Activated CD8-positive, alpha-beta memory T cell treated with anti-CD3 and anti-CD28 coated beads for 36 hours (primary cell): ENCODE results near the gene ARL3. TPM values are rescaled to one million over a fixed set of nuclear protein-coding genes. Genes with fewer than 3 reads are reported as not detected.
"Not testable (repeated sequence)": the region's sequence is repeated elsewhere in the genome, so short reads cannot be mapped to it uniquely, and the experiment has no call there.

ENCODE experiments used
- CTCF ChIA-PET: fragments of 350-600 bp; sonication (Branson Sonifier 250); formaldehyde crosslinking; loops from one replicate; lab custom pipeline; 2021; ENCODE audit warnings: antibody characterized with exemption; lab: Charles Lee
- POLR2A ChIA-PET: fragments of 350-600 bp; sonication (Branson Sonifier 250); formaldehyde crosslinking; loops from one replicate; lab custom pipeline; 2021; ENCODE audit warnings: antibody characterized with exemption; lab: Charles Lee
- total RNA-seq, 2 experiments: library from RNA; stranded (reverse); gene quantifications; one replicate each; pipeline ENCODE4 v1.2.3, GENCODE V29; 2021

Gene ARL3
- total RNA-seq, 2 experiments from 2014 or later, result 8.4 to 9.0 TPM

DNA sequence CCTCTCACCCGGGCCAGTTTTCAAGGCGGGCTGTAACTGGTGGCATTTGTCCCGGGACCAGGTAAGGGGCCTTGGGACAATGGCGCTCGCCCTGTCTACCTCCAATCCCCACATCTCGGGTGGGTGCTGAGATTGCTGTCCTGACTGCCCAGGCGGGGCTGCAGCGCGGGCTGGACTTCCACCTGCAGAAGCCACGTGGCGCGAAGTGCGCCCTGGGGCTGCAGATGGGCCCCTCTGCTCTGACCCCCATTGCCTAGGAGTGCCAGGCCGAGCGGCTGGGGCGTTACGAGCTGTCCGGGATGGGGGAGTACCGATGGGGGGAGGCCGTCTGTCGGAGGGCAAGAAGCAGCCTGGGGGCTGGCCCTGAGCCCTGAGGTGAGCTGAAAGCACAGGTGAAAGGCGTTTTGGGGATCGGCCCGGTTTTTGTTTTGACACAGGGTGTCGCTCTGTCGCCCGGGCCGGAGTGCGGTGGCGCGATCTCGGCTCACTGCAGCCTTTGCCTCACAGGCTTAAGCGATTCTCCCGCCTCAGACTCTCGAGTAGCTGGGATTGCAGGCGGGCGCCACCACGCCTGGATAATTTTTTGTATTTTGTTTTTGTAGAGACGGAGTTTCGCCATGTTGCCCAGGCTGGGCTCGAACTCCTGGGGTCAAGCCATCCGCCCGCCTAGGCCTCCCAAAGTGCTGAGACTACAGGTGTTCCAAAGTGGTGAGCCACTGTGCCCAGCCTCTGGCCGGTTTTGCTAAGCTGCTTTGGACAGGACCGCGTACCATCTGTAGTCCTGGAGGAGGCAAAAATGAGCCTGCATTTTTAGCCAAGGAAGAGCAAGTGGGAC is 641 bp upstream of the ARL3 start, which contains the start of gene SFXN2:
TSS of gene SFXN2 (plus strand) at position 16 of the 835 bp plus-strand sequence. CDS start 12,001 bp downstream, outside the sequence.
- CTCF ChIA-PET, result interaction anchor here (0.8 to 5.0 kb wide), 7 partner anchors 13 to 321 kb away, joined by 3 to 29 read pairs (median 3); partner anchors contain the start of gene TRIM8
- POLR2A ChIA-PET, result interaction anchor here (0.5 to 6.5 kb wide), 9 partner anchors 12 to 509 kb away, joined by 3 to 54 read pairs (median 5); partner anchors contain the start of genes TRIM8 and WBP1L

DNA sequence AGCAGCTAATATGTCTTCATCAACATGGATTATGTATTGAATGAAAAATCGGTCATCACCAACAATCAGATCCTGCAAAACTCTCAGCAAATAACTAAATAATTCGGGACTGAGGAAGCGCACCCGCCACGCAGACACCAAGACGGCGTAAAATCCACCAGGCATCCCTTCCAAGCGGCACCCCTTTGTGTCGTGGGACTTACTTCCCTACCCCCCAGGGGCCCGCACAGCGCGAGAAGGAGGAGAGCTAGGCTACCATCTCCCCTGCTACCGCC is 721 bp downstream of the ARL3 start:
- POLR2A ChIA-PET, result interaction anchor here (0.6 to 6.5 kb wide), 6 partner anchors 10 to 479 kb away, joined by 3 to 54 read pairs (median 6); partner anchors contain the start of gene TRIM8
- CTCF ChIA-PET, result interaction anchor here (1.2 to 5.0 kb wide), 3 partner anchors 52 to 320 kb away, joined by 3 to 29 read pairs (median 4); partner anchors contain the start of gene TRIM8

DNA sequence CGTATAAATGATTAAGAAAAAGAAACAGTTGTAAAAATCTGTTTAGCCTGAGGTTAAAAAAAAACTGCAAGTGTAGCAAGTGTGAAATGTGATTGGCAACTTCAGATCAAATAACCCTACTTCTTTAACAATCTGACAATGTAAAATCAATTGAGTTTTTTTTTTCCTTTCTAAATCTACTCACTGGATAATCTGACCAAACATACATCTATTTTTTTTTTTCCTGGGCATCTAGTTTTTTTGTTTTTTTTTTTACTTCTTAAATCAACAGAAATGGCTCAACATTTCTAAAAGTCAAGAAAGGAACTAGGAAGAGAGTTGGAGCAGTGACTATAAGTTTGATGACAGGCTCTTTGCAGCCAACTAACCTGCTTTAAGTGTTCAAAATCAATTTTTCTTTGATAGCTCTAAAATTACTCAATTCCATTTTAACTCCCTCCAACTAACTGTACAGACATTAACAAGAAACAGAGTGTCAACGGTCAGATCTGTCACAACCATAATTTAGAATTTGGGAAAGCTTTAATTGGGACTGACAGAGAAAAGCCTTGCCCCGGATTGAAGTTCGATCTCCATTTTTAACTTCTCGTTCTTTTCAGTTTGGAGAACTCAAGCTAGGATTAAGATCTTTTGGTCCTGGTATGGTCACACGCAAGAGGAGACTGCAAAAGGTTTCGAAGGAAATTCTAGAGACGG is 1.2 kb downstream of the ARL3 start:
- ChIA-PET CTCF (interaction anchor here (1.2 to 5.0 kb wide), 3 partner anchors 51 to 319 kb away, joined by 3 to 29 read pairs (median 4); partner anchors contain the start of gene TRIM8), POLR2A (interaction anchor here (0.9 to 6.5 kb wide), 5 partner anchors 52 to 479 kb away, joined by 3 to 54 read pairs (median 4); partner anchors contain the start of gene TRIM8)

DNA sequence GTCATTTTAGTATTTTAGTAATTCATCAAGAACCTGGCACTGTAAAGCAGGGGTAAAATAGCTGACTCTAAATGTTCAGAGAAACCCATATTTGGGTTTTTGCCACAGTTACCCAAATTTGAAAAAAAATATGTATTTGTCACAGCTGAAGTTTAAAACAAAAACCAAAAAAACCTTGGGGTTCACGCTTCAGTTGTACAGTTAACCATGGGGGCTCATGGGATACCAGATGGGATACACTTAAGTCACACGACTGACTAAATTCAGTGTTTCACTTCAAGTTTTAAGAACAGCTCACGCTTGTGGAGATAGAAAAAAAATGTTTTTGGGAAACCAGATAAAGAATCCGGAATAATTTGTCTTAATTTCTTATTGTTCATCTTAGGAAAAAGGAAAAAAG is 2.1 kb downstream of the ARL3 start:
- POLR2A ChIA-PET, result interaction anchor here (1.0 to 6.5 kb wide), 3 partner anchors 51 to 67 kb away, joined by 4 to 54 read pairs (median 4); partner anchors contain the start of gene TRIM8
- CTCF ChIA-PET, result interaction anchor here (1.0 to 5.0 kb wide), 2 partner anchors 51 to 67 kb away, joined by 3 to 29 read pairs; partner anchors contain the start of gene TRIM8

DNA sequence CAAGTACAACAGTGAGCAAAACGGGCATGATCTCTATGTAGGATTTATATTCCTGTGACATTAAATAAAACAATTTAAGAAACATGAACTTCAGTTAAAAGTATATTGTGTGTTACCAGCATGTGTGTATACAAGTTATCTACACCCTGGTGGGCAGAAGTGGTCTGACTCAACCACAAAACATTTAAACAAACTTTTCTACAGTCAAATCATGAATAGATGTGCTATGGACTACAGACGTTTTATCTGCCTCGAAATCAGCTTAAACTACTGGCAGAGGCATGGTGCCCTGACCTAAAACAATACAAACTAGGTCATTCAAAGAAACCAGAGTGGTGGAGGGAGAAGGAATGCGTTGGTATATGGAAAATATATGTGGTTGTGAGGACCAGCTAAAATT is 3.6 kb downstream of the ARL3 start:
- POLR2A ChIA-PET, result interaction anchor here (0.8 to 6.5 kb wide), 3 partner anchors 36 to 69 kb away, joined by 3 to 54 read pairs (median 3); partner anchors contain the start of gene TRIM8
- CTCF ChIA-PET, result interaction anchor here (0.7 to 5.0 kb wide), 3 partner anchors 30 to 65 kb away, joined by 3 to 29 read pairs (median 3); partner anchors contain the start of gene TRIM8

DNA sequence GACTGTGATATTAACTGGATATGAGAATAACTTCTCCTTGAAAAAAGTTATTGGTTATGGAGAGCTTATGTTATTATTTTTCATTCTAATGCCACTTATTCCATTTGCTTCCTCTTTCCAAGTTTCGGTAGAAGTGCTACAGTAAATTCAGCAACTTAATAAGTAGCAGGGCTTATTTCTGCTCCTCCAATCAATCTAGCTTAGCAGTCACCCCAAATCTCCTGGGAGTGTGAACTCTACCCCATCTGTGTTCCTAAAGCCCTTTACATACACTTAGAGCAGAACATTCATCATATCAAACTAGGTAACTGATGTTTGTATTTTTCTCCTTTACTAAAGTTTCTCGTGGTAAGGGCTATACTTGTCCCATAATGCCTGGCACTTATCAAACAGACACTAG is 8.7 kb downstream of the ARL3 start:
- CTCF ChIA-PET, result no interaction called here
- POLR2A ChIA-PET, result interaction anchor here (0.5 kb wide), 1 partner anchor 61 kb away, joined by 3 read pairs; the partner anchor contains the start of gene TRIM8

DNA sequence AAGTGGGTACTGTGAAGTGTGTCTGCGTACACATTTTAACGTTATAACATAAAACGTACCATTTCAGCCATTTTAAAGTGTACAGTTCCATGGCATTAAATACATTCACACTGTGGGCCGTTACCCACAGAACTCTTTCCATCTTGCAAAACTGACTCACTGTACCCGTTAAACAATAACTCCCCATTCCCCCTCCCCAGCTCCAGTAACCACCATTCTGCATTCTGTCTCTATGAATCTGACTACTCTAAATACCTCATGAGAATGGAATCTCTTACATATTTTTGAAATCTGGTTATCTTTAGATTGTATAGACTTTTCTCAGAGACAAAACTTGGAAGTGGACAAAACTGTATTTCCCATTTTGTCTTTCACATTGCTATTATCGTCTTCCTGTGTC is 9.3 kb downstream of the ARL3 start:
- POLR2A ChIA-PET, result no interaction called here
- CTCF ChIA-PET, result no interaction called here

DNA sequence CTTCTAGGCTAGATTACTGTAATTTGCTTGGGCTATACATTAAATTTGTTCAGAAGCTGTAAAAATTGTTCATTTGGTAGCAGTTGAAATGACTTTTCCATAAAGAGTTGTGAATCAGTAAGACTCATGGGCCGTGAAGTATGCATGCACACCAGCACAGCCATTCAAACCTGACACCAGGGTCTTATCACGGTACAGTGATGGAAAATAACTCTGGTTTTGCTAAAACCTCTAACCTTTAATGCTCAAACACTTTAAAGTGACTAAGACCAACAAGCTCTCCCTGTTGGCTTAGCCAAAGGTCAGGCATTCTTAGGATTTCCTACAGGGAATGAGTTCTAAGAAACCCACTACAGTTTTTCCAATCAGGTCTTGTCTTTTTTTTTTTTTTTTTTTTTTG is 11.5 kb downstream of the ARL3 start:
- ChIA-PET POLR2A (interaction anchor here (0.7 kb wide), 1 partner anchor 11 kb away, joined by 8 read pairs; no protein-coding TSS in a partner anchor), CTCF (interaction anchor here (0.6 to 0.7 kb wide), 2 partner anchors 38 to 198 kb away, joined by 3 to 5 read pairs; no protein-coding TSS in a partner anchor)

DNA sequence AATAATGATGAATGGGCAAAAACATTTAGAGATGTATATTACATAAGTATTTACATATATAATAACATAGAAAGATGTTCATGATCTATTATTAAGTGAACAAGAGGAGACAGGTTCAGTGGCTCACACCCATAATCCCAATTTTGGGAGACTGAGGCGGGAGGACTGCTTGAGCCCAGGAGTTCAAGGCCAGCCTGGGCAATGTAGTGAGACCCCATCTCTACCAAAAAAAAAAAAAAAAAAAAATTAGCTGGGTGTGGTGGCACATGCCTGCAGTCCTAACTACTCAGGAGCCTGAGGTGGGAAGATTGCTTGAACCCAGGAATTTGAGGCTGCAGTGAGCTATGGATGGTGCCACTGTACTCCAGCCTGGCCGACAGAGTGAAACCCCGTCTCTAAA is 12.4 kb downstream of the ARL3 start:
- ChIA-PET CTCF (no interaction called here), POLR2A (no interaction called here)

DNA sequence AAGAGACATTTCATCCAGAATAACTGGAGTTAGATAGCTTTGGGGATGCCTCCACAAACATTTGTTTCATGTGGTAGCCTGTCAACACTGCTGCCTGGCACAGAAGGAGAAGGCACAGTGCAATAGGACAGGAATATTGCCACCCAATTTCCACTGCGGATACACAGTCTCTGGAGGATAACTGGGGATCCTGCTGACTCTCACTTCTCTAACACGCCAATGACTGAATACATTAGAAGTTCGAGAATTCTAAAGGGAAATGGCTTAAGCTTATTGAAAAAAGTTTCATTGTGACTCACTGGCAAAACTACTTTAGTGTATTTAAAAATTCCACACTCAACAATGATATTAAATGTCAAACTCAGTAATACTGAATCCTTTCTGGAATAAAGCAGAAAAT is 12.9 kb downstream of the ARL3 start:
- POLR2A ChIA-PET, result no interaction called here
- CTCF ChIA-PET, result interaction anchor here (0.7 kb wide), 1 partner anchor 34 kb away, joined by 3 read pairs; no protein-coding TSS in a partner anchor

DNA sequence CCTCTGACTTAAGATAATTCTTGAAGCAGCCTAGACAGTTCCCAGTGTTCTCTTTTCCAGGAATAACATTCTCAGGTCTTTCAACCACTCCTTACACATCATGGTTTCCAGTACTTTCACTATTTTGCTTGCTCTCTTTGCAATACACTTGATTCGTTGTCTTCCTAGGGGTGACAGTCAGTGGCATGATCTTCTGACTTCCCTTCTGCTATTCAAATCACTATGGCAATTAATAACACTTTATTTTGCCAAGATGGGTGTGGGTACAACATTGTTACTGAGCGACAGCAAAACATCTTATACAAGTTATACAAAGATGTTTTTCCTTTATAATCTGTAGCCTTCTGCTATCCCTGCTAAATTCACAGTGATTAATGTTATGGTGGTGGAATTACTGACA is 15.3 kb downstream of the ARL3 start:
- ChIA-PET POLR2A (no interaction called here), CTCF (no interaction called here)

DNA sequence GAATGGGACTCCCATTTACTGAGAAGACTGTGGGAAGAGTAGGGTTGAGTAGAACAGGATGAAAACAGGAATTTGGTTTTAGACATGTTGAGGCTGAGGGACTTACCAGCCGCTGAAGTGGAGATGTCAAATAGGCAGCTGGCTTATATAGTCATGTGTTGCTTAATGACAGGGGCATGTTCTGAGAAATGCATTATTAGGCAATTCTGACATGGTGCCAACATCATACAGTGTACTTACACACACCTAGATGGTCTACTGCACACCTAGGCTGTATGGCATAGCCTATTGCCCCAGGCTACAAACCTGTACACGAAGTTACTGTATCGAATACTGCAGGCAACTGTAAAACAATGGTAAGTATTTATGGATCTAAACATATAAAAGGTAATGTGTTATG is 17.5 kb downstream of the ARL3 start:
- ChIA-PET POLR2A (interaction anchor here (0.6 kb wide), 1 partner anchor 127 kb away, joined by 3 read pairs; no protein-coding TSS in a partner anchor), CTCF (no interaction called here)

DNA sequence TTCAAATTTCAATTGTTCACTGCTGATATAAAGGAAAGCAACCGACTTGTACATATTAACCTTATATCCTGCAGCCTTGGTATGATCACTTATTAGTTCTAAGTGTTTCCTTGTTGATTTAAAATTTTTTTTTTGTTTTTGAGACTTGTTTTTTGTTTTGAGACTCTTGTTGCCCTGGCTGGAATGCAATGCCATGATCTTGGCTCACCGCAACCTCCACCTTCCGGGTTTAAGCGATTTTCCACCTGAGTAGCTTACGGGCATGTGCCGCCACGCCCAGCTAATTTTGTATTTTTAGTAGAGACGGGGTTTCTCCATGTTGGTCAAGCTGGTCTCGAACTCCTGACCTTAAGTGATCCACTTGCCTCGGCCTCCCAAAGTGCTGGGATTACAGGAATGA is 18.8 kb downstream of the ARL3 start:
- POLR2A ChIA-PET, CTCF ChIA-PET: not testable (repeated sequence)

DNA sequence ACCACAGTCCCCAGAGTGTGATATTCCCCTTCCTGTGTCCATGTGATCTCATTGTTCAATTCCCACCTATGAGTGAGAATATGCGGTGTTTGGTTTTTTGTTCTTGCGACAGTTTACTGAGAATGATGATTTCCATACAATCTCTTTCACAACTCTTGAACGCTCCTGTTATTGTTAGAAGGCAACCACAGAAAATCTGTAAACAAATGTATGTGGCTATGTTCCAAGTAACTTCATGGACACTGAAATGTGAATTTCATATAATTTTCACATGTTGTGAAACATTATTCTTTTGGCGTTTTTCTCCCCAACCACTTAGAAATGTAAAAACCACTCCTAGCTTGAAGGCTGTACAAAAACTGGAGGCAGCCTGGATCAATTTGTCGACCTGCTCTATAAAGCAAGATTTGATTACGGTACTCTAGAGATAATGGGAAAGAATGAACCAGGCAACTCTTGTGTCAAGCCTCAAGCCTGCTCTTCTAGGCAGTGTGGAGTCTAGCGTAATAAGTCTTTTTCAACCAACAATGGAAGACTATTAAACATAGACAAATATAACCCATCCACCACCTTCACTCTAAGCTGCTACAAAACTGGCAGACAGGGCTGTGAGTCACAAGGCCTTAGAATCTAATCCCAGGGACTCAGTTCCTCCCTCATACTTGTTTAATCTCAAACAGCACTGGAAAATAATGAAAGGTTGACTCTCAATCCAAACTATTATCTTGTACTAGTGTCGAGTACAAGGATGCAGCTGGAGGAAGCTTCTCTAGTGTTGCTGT is 22.7 kb downstream of the ARL3 start:
- POLR2A ChIA-PET, result no interaction called here
- CTCF ChIA-PET, result interaction anchor here (0.6 kb wide), 1 partner anchor 24 kb away, joined by 3 read pairs; no protein-coding TSS in a partner anchor

DNA sequence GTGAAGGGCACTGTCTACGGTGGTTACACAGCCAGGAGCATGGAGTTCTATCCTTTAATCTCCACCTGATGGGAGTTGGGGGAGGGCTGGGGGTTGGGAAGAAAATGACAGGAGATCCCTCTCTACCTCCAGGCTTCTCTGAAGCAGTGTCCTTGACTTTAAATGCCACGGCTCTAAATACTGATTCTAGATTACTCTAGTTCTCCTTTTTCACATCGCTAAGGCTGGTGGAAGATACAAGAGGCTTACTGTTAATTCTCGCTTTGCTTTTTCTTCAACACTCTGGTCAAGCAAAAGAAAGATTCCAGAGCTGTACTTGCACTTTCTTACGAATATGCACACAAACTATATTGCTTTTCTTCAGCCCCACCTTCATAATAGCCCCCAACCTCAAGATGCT is 30.5 kb downstream of the ARL3 start:
- CTCF ChIA-PET, result no interaction called here
- POLR2A ChIA-PET, result no interaction called here

DNA sequence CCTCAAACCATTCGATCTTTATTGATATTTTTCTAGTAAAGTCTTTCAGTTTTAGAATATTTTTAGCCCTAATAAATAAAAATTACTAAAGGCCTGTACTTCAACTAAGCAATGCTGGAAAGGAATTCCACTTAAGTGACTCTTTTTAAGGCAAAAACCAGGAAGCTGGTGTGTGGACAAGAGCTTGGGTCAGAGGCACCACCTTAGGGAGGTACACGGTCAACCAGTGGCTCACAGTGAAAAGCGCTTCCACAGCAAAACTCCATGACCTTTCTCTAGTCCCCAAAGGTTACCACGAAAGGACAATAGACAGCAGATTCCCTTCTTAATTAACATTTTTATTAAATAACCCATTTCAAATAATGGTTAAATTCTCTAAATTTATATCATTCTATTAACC is 31.2 kb downstream of the ARL3 start:
- POLR2A ChIA-PET, result no interaction called here

DNA sequence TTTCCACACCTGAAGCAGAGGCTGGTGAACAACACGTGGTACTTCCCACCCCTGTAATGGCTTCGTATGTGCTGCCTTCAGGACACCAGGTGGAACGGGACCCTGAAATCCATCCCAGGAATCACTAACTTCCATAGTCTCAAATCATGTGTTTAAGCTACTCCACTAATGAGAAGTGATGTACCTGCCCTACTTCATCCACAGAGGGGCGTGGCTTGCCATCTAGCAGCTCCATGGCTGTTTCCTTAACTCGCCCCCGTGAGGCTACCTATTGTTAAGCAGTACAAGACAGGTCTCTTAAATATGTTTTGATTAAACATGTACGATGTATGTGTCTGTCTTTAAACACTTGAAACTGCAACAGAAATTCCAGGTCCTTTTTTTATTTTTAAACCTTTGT is 31.8 kb downstream of the ARL3 start:
- CTCF ChIA-PET, result interaction anchor here (0.9 kb wide), 1 partner anchor 26 kb away, joined by 3 read pairs; no protein-coding TSS in a partner anchor
- POLR2A ChIA-PET, result no interaction called here

More for the DNA sequence above, 31.2 kb downstream of the ARL3 start:
- CTCF ChIA-PET, result interaction anchor here (0.9 kb wide), 1 partner anchor 25 kb away, joined by 3 read pairs; no protein-coding TSS in a partner anchor

DNA sequence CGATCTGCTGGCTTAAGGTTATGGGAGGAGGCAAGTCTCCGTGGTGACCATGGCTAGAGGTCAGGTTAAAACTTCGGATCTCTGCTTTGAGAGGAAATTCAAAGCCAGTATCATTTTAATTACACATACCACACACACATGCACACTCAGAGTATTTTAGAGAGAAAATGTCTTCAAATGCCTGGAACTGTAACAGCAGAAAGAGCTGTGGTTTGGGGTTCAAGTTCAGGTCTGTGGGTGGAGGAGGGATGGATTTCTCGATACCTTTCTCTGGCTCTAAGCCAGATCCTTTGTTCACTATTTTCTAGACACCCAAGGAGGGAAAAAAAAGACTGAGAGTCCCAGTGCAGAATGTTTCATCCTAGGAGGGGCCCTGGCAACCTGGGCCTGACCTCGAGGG is 32.5 kb downstream of the ARL3 start:
- ChIA-PET CTCF (no interaction called here), POLR2A (no interaction called here)
